PC-3 (cell line): Measurements from ENCODE around the gene GPRC5B.

Source experiments
- EZH2phosphoT487 ChIP-seq: fragments of 300-600 bp; sonication (generic); IDR thresholded peaks from 2 replicates; pipeline ENCODE4 v1.6.1; 2018; ENCODE audit warnings: mild to moderate bottlenecking, antibody characterized with exemption, low read length, borderline replicate concordance
- TF ChIP-seq, protein P1 (sequence below): fragments of 300-600 bp; sonication (generic); conservative IDR thresholded peaks from 2 replicates; pipeline ENCODE4 v1.5.1; 2017; ENCODE audit warnings: antibody characterized with exemption, low read depth, mild to moderate bottlenecking, low read length

DNA sequence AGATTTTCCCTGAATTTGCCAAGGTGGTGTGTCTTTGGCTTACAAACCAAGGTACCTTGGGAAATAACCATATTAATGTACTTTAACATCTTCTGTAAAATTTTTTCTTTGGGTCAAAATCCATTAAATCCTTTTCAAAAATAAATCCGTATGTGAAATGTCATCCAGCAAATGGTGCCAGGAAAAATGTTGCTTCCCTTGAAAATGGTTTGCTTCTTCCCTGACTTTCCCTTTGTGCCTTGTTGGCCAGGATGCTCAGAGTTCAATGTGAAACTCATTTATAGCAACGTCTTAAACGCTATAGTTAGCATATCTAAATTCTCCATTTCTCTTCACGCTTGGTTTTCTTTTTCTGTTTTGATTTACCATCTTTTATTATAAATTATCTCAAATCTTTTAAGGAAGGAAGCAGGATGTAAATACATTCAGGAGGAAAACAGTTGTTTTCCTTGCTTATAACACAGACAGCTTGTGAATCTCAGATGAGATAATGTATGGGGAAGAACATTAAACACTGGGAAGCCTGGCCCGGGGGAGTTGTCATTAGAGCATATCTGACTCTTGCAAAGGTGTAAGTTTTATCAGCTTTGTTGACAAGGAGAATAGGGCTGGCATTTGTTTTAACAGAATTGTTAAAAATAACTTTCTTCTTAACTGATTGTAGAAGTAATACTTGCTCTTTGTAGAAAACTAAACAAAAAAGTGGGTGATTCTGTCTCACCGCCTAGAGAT, 42.1 kb downstream of the GPRC5B start:
- TF ChIP-seq, protein P1, sequence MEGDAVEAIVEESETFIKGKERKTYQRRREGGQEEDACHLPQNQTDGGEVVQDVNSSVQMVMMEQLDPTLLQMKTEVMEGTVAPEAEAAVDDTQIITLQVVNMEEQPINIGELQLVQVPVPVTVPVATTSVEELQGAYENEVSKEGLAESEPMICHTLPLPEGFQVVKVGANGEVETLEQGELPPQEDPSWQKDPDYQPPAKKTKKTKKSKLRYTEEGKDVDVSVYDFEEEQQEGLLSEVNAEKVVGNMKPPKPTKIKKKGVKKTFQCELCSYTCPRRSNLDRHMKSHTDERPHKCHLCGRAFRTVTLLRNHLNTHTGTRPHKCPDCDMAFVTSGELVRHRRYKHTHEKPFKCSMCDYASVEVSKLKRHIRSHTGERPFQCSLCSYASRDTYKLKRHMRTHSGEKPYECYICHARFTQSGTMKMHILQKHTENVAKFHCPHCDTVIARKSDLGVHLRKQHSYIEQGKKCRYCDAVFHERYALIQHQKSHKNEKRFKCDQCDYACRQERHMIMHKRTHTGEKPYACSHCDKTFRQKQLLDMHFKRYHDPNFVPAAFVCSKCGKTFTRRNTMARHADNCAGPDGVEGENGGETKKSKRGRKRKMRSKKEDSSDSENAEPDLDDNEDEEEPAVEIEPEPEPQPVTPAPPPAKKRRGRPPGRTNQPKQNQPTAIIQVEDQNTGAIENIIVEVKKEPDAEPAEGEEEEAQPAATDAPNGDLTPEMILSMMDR: no peak
- no peak for TF ChIP-seq EZH2phosphoT487
